Keratinocyte (primary cell): ENCODE measurements around the gene KLC1. TPM values are rescaled to one million over a fixed set of nuclear protein-coding genes. Genes with fewer than 3 reads are reported as not detected.
"Not testable (repeated sequence)": the region's sequence is repeated elsewhere in the genome, so short reads cannot be mapped to it uniquely, and the experiment has no call there.

Experiments
- DNase-seq: peaks from one replicate; pipeline ENCODE4 v3.0.0-alpha.2; 2011; ENCODE audit warnings: low read depth, missing footprints, low spot score
- FAIRE-seq: peaks from 2 replicates; lab custom pipeline; 2011; peaks lifted over from hg19 to GRCh38; lab: Jason Lieb, UNC
- H2AFZ ChIP-seq: 2 replicates; pipeline ENCODE4 v1.6.0; 2012; ENCODE audit warnings: low read length, control low read depth, inconsistent platforms; ENCODE audit not compliant: control insufficient read depth
- H3K27ac ChIP-seq: 2 replicates; pipeline ENCODE4 v1.5.1; 2011; ENCODE audit warnings: low read length; ENCODE audit not compliant: control insufficient read depth, insufficient read depth
- H3K27me3 ChIP-seq: 3 replicates; pipeline ENCODE4 v1.6.0; 2011; ENCODE audit warnings: low read length; ENCODE audit not compliant: control insufficient read depth, insufficient read depth; ENCODE audit errors: extremely low read depth
- H3K36me3 ChIP-seq, 2 experiments: 2 replicates in 1 of 2; 3 replicates in 1 of 2; pipeline ENCODE4 v1.5.1; 2011; ENCODE audit warnings: low read length in 2 of 2, mild to moderate bottlenecking in 1 of 2; ENCODE audit not compliant: control insufficient read depth in 2 of 2, insufficient read depth in 2 of 2; ENCODE audit errors: extremely low read depth in 1 of 2
- H3K4me1 ChIP-seq: 3 replicates; pipeline ENCODE4 v1.5.1; 2011; ENCODE audit warnings: low read length; ENCODE audit not compliant: control insufficient read depth, insufficient read depth; ENCODE audit errors: extremely low read depth
- H3K4me2 ChIP-seq: 3 replicates; pipeline ENCODE4 v1.6.0; 2011; ENCODE audit warnings: low read depth, low read length; ENCODE audit not compliant: control insufficient read depth, insufficient read depth; ENCODE audit errors: extremely low read depth
- H3K4me3 ChIP-seq, 3 experiments: fragments of 200-600 bp in 1 of 3; sonication (generic) in 1 of 3; 2 replicates in 2 of 3; 3 replicates in 1 of 3; pipeline ENCODE4 v1.5.1; 2011 to 2016; ENCODE audit warnings: low read length in 3 of 3, mild to moderate bottlenecking in 3 of 3, control low read depth in 2 of 3, inconsistent platforms in 1 of 3, low read depth in 1 of 3, mixed read lengths in 1 of 3, mixed run types in 1 of 3, moderate library complexity in 1 of 3; ENCODE audit not compliant: control insufficient read depth in 2 of 3, insufficient read depth in 2 of 3; ENCODE audit errors: extremely low read depth in 1 of 3
- H3K79me2 ChIP-seq: 2 replicates; pipeline ENCODE4 v1.6.0; 2012; ENCODE audit warnings: low read length; ENCODE audit not compliant: control insufficient read depth, insufficient read depth
- H3K9ac ChIP-seq: 3 replicates; pipeline ENCODE4 v1.6.0; 2011; ENCODE audit warnings: low read length; ENCODE audit not compliant: control insufficient read depth, insufficient read depth; ENCODE audit errors: extremely low read depth
- H3K9me1 ChIP-seq: 3 replicates; pipeline ENCODE4 v1.6.0; 2011; ENCODE audit warnings: low read length; ENCODE audit not compliant: control insufficient read depth, insufficient read depth; ENCODE audit errors: extremely low read depth
- H3K9me3 ChIP-seq: 2 replicates; pipeline ENCODE4 v1.5.1; 2012; ENCODE audit warnings: low read depth, low read length; ENCODE audit not compliant: control insufficient read depth
- H4K20me1 ChIP-seq: 3 replicates; pipeline ENCODE4 v1.6.0; 2011; ENCODE audit warnings: low read length; ENCODE audit not compliant: control insufficient read depth, insufficient read depth; ENCODE audit errors: extremely low read depth
- CTCF ChIP-seq, 3 experiments: IDR thresholded peaks in 1 of 3; conservative IDR thresholded peaks in 1 of 3; optimal IDR thresholded peaks in 1 of 3; 2 replicates in 2 of 3; 3 replicates in 1 of 3; pipeline versions ENCODE3 to v1.5.1; 2011; ENCODE audit warnings: low read length in 3 of 3, mild to moderate bottlenecking in 3 of 3, moderate library complexity in 2 of 3, control low read depth in 1 of 3, inconsistent platforms in 1 of 3; ENCODE audit not compliant: insufficient read depth in 2 of 3; ENCODE audit errors: extremely low read depth in 1 of 3
- EZH2 ChIP-seq: IDR thresholded peaks from one replicate; pipeline ENCODE4 v1.6.1; 2012; ENCODE audit warnings: inconsistent platforms, mild to moderate bottlenecking, low read length, moderate library complexity
- dilution Hi-C: fragments of 300-500 bp; cut with MboI; formaldehyde crosslinking; loops from one replicate; pipeline ENCODE4 v1.7.0; 2020; ENCODE audit warnings: low sequenced_read_pairs; ENCODE audit not compliant: extremely low pct_ligation_motif_present
- polyA plus RNA-seq, 5 experiments: library from polyadenylated mRNA; depleted of rRNA in 3 of 5; stranded (reverse) in 3 of 5; stranded (forward) in 1 of 5; unstranded in 1 of 5; fragments of >200 nt; gene quantifications; 1 replicate in 1 of 5; 2 replicates in 3 of 5; 3 replicates in 1 of 5; pipeline versions ENCODE4 v1.2.1 to v1.2.3, GENCODE V29; 2011 to 2012; ENCODE audit warnings: missing spikeins in 2 of 5, low read depth in 1 of 5, low replicate concordance in 1 of 5

Gene KLC1
- polyA plus RNA-seq, 1 donor (not counting 4 experiments of a cell fraction or from before 2014, with no cell fraction given), result 130 TPM

GRCh38 chr14:103651585-103651984, 22.6 kb downstream of the KLC1 start:
- Histone ChIP-seq H2AFZ (no peak overlapping the region), H3K27ac (no peak overlapping the region), H3K9me1 (peaks cover 4% of the 10 kb centered on the region), H3K9me3 (no peaks in the 10 kb centered on the region), H3K4me1 (no peaks in the 10 kb centered on the region), H4K20me1 (peaks cover 46% of the 10 kb centered on the region), H3K4me2 (no peak overlapping the region), H3K9ac (no peak overlapping the region), H3K36me3 (peaks cover 15 to 22% of the 10 kb centered on the region in 2 experiments), H3K27me3 (no peaks in the 10 kb centered on the region), H3K4me3 (no peak overlapping the region), H3K79me2 (peaks cover 94% of the 10 kb centered on the region)
- dilution Hi-C loops, result no loop called here
- DNase-seq, result no peak
- TF ChIP-seq EZH2 (no peak), CTCF (optimal IDR thresholded peaks at IDR 0.05 in 1 of 3, IDR thresholded peaks at IDR 0.05 in 1 of 3, conservative IDR thresholded peaks at IDR 0.05 in 1 of 3; ENCODE audit: extremely low read depth in 1 of 3, insufficient read depth in 2 of 3, low read length in 3 of 3) (no peak)
- FAIRE-seq, result no peak

GRCh38 chr14:103652806-103653205, 23.8 kb downstream of the KLC1 start:
- Histone ChIP-seq H4K20me1 (peaks cover 44% of the 10 kb centered on the region), H3K4me3 (no peak overlapping the region), H2AFZ (no peak overlapping the region), H3K9me1 (peaks cover 5% of the 10 kb centered on the region), H3K9ac (no peak overlapping the region), H3K4me1 (no peaks in the 10 kb centered on the region), H3K9me3 (no peaks in the 10 kb centered on the region), H3K79me2 (peaks cover 93% of the 10 kb centered on the region), H3K27ac (no peak overlapping the region), H3K27me3 (no peaks in the 10 kb centered on the region), H3K4me2 (no peak overlapping the region), H3K36me3 (peaks cover 24 to 30% of the 10 kb centered on the region in 2 experiments)
- dilution Hi-C loops, result no loop called here
- TF ChIP-seq CTCF (optimal IDR thresholded peaks at IDR 0.05 in 1 of 3, IDR thresholded peaks at IDR 0.05 in 1 of 3, conservative IDR thresholded peaks at IDR 0.05 in 1 of 3; ENCODE audit: extremely low read depth in 1 of 3, insufficient read depth in 2 of 3, low read length in 3 of 3), result no peak
- TF ChIP-seq EZH2, result no peak
- FAIRE-seq (no peak), DNase-seq (no peak)

GRCh38 chr14:103653336-103653735, 24.3 kb downstream of the KLC1 start:
- H3K27me3 ChIP-seq, H3K9me1 ChIP-seq, H3K4me1 ChIP-seq, H2AFZ ChIP-seq, H3K27ac ChIP-seq, H3K4me3 ChIP-seq, H3K4me2 ChIP-seq, FAIRE-seq, dilution Hi-C loops, H3K9ac ChIP-seq, H3K9me3 ChIP-seq, DNase-seq: not testable (repeated sequence)
- peaks cover 28 to 32% of the 10 kb centered on the region in 2 experiments for H3K36me3 ChIP-seq
- peaks cover 90% of the 10 kb centered on the region for H3K79me2 ChIP-seq
- peaks cover 41% of the 10 kb centered on the region for H4K20me1 ChIP-seq
